Uterus (tissue), 2 donors: ENCODE data around the gene INPP5D.

ENCODE experiments used
- CTCF ChIP-seq, 4 experiments: fragments of 200-600 bp in 2 of 4; fragments of 450-650 bp in 2 of 4; sonication (generic) in 2 of 4; IDR thresholded peaks; one replicate each; pipeline ENCODE4 v1.5.1; 2016 to 2019; ENCODE audit warnings: antibody characterized with exemption in 4 of 4, mild to moderate bottlenecking in 2 of 4, moderate library complexity in 1 of 4
- POLR2A ChIP-seq, 2 donors: fragments of 450-650 bp; IDR thresholded peaks; one replicate each; pipeline ENCODE4 v1.6.1; 2016; ENCODE audit warnings: antibody characterized with exemption in 2 of 2, mild to moderate bottlenecking in 1 of 2, moderate library complexity in 1 of 2

- TF ChIP-seq CTCF (IDR thresholded peaks at IDR 0.05) (no peak), POLR2A (IDR thresholded peaks at IDR 0.05) (no peak)
Observed at GRCh38 chr2:233107831-233108300, 47.7 kb downstream of the INPP5D start.
